ENCODE data around the gene ANKRD44.

- no peak for TF ChIP-seq EZH2phosphoT487 (IDR thresholded peaks at IDR 0.05; ENCODE audit: borderline replicate concordance)
- no peak for TF ChIP-seq CTCF (conservative IDR thresholded peaks at IDR 0.05; ENCODE audit: low read length)
Observed at GRCh38 chr2:197184959-197185586, 125.5 kb downstream of the ANKRD44 start.
